Chondrocyte (in vitro differentiated cells): ENCODE data around the gene HYCC1. TPM values are rescaled to one million over a fixed set of nuclear protein-coding genes. Genes with fewer than 3 reads are reported as not detected.
A peak's percentile ranks its signal among the peaks of the same experiment; 100 is the strongest.

Source experiments
- DNase-seq: peaks from one replicate; pipeline ENCODE4 v3.0.0; 2021; ENCODE audit warnings: mixed read lengths, low spot score
- H3K27ac Mint-ChIP-seq: one replicate; pipeline ENCODE4 v1.8.0; 2021; ENCODE audit warnings: mild to moderate bottlenecking, moderate library complexity, mixed read lengths; ENCODE audit not compliant: unreplicated experiment
- H3K27me3 Mint-ChIP-seq: 2 replicates; pipeline ENCODE4 v1.8.0; 2021; ENCODE audit warnings: low read depth, mixed read lengths
- H3K36me3 Mint-ChIP-seq: 2 replicates; pipeline ENCODE4 v1.8.0; 2021; ENCODE audit warnings: low read depth, mixed read lengths
- H3K4me1 Mint-ChIP-seq: 2 replicates; pipeline ENCODE4 v1.8.0; 2021; ENCODE audit warnings: low read depth, mild to moderate bottlenecking, mixed read lengths
- H3K4me3 Mint-ChIP-seq: one replicate; pipeline ENCODE4 v1.8.0; 2021; ENCODE audit warnings: mild to moderate bottlenecking, moderate library complexity, mixed read lengths; ENCODE audit not compliant: unreplicated experiment
- H3K9me3 Mint-ChIP-seq: 2 replicates; pipeline ENCODE4 v1.8.0; 2021; ENCODE audit warnings: low read depth, mixed read lengths
- total RNA-seq: library from RNA; stranded (reverse); gene quantifications from 3 replicates; pipeline ENCODE4 v1.2.1, GENCODE V29; 2021
- TF ChIP-seq, protein P1 (sequence below): fragments of 200-600 bp; sonication (generic); IDR thresholded peaks from 2 replicates; pipeline ENCODE4 v1.5.0; 2021; ENCODE audit warnings: antibody characterized with exemption, mild to moderate bottlenecking, moderate library complexity

Gene HYCC1
- total RNA-seq, 1 donor from 2014 or later, result 54.9 TPM

DNA sequence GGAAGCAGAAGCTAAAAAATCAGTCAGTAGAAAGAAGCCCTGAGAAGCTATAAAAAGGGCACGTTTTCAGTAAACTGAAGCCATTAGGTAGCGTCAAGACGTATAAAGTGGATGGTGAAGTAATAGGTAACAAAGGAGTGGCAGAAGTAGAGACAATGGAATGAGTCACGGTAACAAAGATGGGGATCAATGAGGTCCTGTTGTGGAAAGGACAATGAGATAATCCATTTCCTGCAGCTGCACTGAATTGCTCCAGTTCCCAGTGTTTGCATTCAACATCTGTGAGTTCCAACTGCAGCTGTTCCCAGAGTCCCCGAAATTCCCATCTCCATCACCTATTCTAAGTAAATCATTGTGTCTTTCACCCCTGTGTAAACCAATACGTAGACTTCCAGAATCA, 4.8 kb upstream of the HYCC1 start:
- no peaks in the 10 kb centered on the region for H3K27me3 Mint-ChIP-seq
- H3K27ac Mint-ChIP-seq, result no peak overlapping the region
- no peak overlapping the region for H3K4me3 Mint-ChIP-seq
- TF ChIP-seq, protein P1, sequence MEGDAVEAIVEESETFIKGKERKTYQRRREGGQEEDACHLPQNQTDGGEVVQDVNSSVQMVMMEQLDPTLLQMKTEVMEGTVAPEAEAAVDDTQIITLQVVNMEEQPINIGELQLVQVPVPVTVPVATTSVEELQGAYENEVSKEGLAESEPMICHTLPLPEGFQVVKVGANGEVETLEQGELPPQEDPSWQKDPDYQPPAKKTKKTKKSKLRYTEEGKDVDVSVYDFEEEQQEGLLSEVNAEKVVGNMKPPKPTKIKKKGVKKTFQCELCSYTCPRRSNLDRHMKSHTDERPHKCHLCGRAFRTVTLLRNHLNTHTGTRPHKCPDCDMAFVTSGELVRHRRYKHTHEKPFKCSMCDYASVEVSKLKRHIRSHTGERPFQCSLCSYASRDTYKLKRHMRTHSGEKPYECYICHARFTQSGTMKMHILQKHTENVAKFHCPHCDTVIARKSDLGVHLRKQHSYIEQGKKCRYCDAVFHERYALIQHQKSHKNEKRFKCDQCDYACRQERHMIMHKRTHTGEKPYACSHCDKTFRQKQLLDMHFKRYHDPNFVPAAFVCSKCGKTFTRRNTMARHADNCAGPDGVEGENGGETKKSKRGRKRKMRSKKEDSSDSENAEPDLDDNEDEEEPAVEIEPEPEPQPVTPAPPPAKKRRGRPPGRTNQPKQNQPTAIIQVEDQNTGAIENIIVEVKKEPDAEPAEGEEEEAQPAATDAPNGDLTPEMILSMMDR, result no peak
- H3K4me1 Mint-ChIP-seq, result peaks cover 37% of the 10 kb centered on the region
- no peak for DNase-seq
- H3K36me3 Mint-ChIP-seq, result no peaks in the 10 kb centered on the region
- peaks cover 10% of the 10 kb centered on the region for H3K9me3 Mint-ChIP-seq

DNA sequence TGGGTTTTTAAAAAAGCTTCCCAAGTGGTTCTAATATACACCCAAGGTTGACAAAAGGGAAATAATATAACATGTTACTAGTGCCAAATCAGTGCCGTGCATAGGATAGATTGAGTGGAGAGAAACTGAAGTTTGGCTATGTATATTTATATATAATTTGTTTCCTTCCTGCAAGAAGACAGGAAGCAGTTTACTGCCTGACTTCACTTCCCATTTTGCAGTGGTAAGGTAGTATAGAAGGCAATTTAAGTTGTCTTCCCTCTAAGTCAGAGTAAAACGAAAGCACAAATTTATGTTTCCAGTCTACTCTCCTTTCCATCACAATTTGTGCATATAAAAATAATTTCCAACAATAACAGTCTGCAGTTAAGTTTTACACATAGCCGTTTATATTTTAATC, 3.4 kb upstream of the HYCC1 start:
- no peak overlapping the region for H3K27ac Mint-ChIP-seq
- H3K36me3 Mint-ChIP-seq, result no peaks in the 10 kb centered on the region
- peaks cover 8% of the 10 kb centered on the region for H3K9me3 Mint-ChIP-seq
- peaks cover 30% of the 10 kb centered on the region for H3K4me1 Mint-ChIP-seq
- TF ChIP-seq, protein P1, result no peak
- no peaks in the 10 kb centered on the region for H3K27me3 Mint-ChIP-seq
- no peak overlapping the region for H3K4me3 Mint-ChIP-seq
- DNase-seq, result no peak

DNA sequence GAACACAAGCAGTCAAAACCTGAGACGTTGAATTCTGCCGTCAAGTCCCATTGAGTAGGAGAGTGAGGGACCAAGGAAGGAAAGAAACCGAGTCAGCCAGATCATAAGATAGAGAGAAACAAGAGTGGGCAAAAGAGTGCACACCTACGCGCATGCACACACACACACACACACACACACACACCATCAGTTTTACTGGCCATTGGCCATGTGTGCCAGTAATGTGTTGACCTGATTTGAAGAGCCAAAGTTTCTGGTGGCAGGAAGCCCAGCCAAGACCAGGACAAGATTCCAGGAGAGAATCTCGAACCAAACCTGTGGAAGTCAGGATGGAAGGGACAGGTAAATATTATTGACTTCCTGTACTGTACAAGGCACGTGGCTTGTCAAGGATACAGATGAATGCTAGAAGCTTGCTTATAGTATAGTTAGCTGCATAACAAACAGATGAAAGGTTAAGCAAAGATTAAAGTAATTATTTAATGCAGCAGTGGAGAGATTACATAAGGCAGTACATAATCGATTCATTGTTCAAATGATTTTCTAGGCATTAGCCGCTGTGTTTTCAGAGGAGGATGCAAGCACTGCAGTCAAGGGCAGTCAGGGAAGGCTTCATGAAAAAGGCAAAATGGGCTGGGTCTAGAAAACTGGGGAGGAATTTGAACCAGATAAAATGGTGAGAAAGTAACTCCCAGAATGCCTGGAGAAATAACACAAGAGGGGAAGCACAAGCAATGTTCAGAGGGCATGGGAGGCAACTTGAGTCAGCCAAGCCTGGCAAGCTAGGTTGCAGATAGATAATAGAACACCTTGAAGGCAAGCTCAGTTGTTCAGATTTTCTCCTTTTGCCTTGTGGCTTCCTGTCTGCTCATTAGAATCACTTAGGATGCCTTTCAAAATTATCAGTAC, 2.7 kb upstream of the HYCC1 start:
- DNase-seq, result no peak
- Mint-ChIP-seq H3K4me1 (peaks cover 23% of the 10 kb centered on the region), H3K36me3 (no peaks in the 10 kb centered on the region), H3K9me3 (peaks cover 4% of the 10 kb centered on the region), H3K27me3 (no peaks in the 10 kb centered on the region), H3K27ac (no peak overlapping the region), H3K4me3 (no peak overlapping the region)
- TF ChIP-seq, protein P1, result no peak

DNA sequence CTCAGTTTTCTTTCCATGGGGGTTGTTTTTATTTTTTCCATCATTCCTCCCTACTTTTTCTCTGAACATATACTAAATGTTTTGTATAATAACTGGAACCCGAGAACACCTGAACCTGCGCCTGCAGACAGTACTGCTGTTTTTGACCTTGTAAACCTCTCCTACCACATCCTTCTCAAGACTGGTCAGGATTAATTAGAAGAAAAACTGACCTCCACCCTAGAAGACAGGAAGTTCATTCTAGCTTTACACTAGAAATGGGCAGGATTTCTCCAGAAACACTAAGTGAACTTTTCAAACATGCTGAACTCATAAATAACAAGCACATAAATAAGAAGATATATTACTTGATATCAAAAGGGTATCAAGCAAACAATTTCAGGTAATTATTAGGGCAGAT, 751 bp upstream of the HYCC1 start:
- no peaks in the 10 kb centered on the region for H3K36me3 Mint-ChIP-seq
- no peak for DNase-seq
- no peaks in the 10 kb centered on the region for H3K27me3 Mint-ChIP-seq
- TF ChIP-seq, protein P1, result no peak
- no peak overlapping the region for H3K27ac Mint-ChIP-seq
- no peaks in the 10 kb centered on the region for H3K9me3 Mint-ChIP-seq
- H3K4me3 Mint-ChIP-seq, result no peak overlapping the region
- H3K4me1 Mint-ChIP-seq, result peaks cover 8% of the 10 kb centered on the region

DNA sequence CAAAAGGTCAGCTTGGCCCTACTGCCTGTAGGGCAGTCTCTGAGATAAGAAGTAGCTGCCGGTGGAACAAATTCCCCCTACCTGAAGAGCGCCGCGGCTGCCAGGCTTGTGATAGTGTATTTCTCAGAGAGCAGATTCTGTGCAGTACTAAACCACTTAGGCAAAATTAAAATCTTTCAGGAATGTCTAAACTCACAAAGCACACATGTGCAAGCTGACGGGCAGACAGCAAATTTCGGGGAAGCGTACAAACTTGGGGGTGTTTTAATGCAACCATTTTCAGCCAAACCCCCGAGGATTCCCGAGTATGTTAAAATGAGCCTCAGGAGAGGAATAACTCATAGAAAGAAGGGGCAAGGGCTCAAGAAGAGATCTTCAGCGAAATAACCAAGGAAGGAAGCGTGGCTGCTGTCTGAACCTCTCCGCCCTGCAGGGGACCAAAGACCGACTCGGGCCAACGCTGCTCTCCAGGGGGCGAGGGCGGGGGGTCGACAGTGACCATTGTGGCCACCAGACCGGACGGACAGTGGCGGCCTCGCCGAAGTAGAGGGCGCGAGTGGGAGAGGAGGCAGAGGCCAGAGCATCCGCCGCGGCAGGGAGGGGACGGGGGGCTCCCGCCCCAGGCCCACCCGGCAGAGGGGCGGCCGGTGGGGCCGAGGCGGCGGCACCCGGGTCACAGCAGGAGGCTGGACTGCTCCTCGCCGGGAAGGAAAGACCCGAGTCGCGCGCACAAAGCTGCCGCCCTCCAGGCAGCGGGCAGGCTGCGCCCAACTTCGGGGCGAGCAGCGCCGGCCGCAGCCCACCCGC, 819 bp downstream of the HYCC1 start:
- Mint-ChIP-seq H3K9me3 (no peaks in the 10 kb centered on the region), H3K27ac (no peak overlapping the region), H3K4me3 (no peak overlapping the region), H3K4me1 (peaks cover 8% of the 10 kb centered on the region), H3K36me3 (no peaks in the 10 kb centered on the region), H3K27me3 (no peaks in the 10 kb centered on the region)
- DNase-seq, result no peak
- TF ChIP-seq, protein P1, result peak; percentile 29
